Activated CD4-positive, alpha-beta T cell treated with anti-CD3 and anti-CD28 coated beads, Interleukin-2, amount 10 ng/mL, durations not matched to agents 24 days and 14 days (primary cell): ENCODE data around the gene SPOCK3. TPM values are rescaled to one million over a fixed set of nuclear protein-coding genes. Genes with fewer than 3 reads are reported as not detected.

ENCODE experiments used
- DNase-seq: peaks from one replicate; pipeline ENCODE4 v3.0.0; 2022
- H3K27ac Mint-ChIP-seq: one replicate; pipeline ENCODE4 v1.8.0; 2022; ENCODE audit warnings: mild to moderate bottlenecking, mixed read lengths
- H3K27me3 Mint-ChIP-seq: one replicate; pipeline ENCODE4 v1.8.0; 2022; ENCODE audit warnings: mixed read lengths
- H3K36me3 Mint-ChIP-seq: one replicate; pipeline ENCODE4 v1.8.0; 2022; ENCODE audit warnings: low read depth, mild to moderate bottlenecking, mixed read lengths
- H3K4me1 Mint-ChIP-seq: one replicate; pipeline ENCODE4 v1.8.0; 2021; ENCODE audit warnings: mixed read lengths
- H3K4me3 Mint-ChIP-seq: one replicate; pipeline ENCODE4 v1.8.0; 2022; ENCODE audit warnings: mild to moderate bottlenecking, moderate library complexity, mixed read lengths
- H3K9me3 Mint-ChIP-seq: one replicate; pipeline ENCODE4 v1.8.0; 2021; ENCODE audit warnings: mixed read lengths
- intact Hi-C: fragments of 100-400 bp; cut with micrococcal nuclease; formaldehyde crosslinking; loops from one replicate; pipeline ENCODE4 v1.15.1; 2023
- total RNA-seq: library from RNA; stranded (reverse); gene quantifications from 2 replicates; pipeline ENCODE4 v1.2.3, GENCODE V29; 2022

The SPOCK3 gene
- total RNA-seq, 1 donor from 2014 or later: not detected

DNA sequence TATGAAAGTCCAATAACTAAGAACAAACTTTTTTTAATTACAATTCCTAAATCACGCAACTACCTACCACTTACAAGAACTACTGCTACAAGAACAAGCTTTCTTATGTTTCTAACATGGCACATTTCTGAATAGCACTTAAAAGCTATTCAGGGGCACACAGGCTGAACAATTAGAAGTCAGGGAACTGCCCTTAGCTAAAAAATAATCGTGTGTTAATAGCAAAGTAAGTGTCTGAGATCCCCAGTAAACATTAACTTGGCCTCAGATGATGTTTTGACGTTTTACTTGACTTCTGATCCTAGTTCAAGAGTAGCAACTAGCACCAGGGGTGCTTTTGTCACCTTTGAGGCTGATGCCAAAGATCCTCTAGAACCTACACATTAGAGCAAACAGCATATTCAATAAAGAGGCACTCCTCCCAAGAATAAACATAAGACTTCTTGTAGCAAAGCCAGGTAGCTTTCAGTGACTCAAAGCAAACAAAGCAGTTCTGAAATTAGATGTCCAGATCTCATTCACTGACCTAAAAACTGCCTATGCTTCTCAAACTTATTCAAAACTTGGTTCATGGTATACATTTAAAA lies 16.2 kb downstream of the SPOCK3 start:
- H3K36me3 Mint-ChIP-seq: no peaks in the 10 kb centered on the region
- no peaks in the 10 kb centered on the region for H3K4me1 Mint-ChIP-seq
- H3K4me3 Mint-ChIP-seq: no peak overlapping the region
- DNase-seq: no peak
- no peaks in the 10 kb centered on the region for H3K9me3 Mint-ChIP-seq
- no peaks in the 10 kb centered on the region for H3K27me3 Mint-ChIP-seq
- no peak overlapping the region for H3K27ac Mint-ChIP-seq
- intact Hi-C loops: no loop called here

DNA sequence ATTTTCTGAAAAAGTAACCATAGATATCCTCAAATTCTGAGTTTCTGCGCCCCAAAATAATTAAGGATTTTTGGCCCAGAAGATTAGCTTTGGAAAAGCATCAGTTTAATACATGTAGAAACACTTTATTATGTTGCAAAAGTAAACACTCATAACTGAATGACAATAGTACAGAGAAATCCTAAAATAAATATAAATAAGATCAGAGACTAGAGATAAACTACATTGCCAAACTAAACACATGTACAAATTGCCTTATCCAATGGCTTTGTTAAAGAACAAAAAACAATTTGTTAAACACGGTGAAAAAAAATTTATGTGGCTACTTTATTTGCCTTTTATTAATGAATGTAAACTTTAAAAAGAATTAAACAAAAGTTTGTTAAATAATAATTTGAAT lies 17.5 kb downstream of the SPOCK3 start:
- no peaks in the 10 kb centered on the region for H3K9me3 Mint-ChIP-seq
- no peaks in the 10 kb centered on the region for H3K27me3 Mint-ChIP-seq
- no peaks in the 10 kb centered on the region for H3K36me3 Mint-ChIP-seq
- no peak for DNase-seq
- intact Hi-C loops: no loop called here
- no peak overlapping the region for H3K4me3 Mint-ChIP-seq
- H3K27ac Mint-ChIP-seq: no peak overlapping the region
- H3K4me1 Mint-ChIP-seq: no peaks in the 10 kb centered on the region

DNA sequence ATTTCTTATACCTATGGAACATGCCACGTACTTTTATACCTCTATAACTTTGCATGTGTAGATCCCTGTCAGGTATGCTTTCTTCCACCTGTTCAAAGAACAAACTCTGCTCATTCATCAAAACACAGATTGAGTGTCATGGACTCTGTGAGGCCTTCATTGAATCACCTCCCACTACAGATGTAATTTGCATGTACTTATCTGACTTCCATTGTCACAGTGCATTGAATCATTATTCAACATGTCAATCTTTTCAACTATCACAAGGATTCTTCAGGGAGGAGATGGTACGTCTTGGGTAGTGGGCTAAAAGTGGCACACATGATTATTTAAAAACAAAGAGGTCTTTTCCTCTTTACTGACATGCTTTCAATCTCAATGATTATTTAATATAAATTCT lies 24.1 kb downstream of the SPOCK3 start:
- Mint-ChIP-seq H3K27me3 (no peaks in the 10 kb centered on the region), H3K36me3 (no peaks in the 10 kb centered on the region), H3K9me3 (no peaks in the 10 kb centered on the region), H3K4me1 (no peaks in the 10 kb centered on the region), H3K4me3 (no peak overlapping the region), H3K27ac (no peak overlapping the region)
- DNase-seq: no peak
- intact Hi-C loops: no loop called here

DNA sequence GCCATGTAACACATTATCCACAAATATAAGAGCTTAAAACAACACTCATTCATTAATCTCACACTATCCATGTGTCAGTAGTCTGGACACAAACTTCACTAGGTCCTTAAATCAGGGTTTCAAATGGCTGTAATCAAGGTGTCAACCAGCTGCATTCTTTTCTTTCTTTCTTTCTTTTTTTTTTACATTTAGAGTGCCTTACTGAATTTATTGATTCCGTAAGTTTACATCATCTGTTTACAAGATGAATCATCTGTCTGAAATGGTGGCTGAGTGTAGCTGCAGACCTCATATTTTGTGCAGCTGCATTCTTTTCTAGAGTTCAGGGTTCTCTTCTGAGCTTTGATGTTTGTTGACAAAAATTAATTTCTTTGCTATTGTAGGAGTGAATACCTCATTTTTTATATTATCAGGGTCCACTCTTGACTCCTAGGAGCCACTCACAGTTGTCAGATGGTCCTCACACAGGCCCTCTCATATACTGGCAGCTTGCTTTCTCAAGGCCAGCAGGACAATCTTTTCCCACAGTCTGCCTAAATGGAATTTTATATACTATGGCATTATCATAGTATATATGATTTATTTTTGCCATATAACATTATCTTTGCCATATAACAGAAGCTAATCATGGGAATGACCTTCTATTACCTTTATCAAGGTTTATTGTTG lies 37.8 kb downstream of the SPOCK3 start:
- H3K4me1 Mint-ChIP-seq: no peaks in the 10 kb centered on the region
- H3K27ac Mint-ChIP-seq: no peak overlapping the region
- no peak for DNase-seq
- no peak overlapping the region for H3K4me3 Mint-ChIP-seq
- intact Hi-C loops: no loop called here
- H3K27me3 Mint-ChIP-seq: no peaks in the 10 kb centered on the region
- no peaks in the 10 kb centered on the region for H3K36me3 Mint-ChIP-seq
- H3K9me3 Mint-ChIP-seq: no peaks in the 10 kb centered on the region

DNA sequence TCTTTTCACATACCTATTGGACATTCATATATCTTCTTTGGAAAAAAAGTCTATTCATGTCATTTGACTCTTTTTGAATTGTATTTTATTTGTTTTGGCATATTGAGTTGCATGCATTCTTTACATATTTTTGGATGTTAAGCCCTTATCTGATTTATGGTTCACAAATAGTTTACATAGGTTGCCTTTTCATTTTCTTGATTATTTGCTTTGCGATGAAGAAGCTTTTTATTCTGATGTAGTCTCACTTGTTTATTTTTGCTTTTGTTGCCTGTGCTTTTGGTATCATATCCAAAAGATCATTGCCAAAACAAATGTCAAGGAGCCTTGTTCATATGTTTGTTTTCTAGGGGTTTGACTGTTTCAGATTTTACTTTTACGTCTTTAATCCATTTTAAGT lies 43.9 kb downstream of the SPOCK3 start:
- H3K27me3 Mint-ChIP-seq: no peaks in the 10 kb centered on the region
- no peaks in the 10 kb centered on the region for H3K4me1 Mint-ChIP-seq
- H3K36me3 Mint-ChIP-seq: no peaks in the 10 kb centered on the region
- no peaks in the 10 kb centered on the region for H3K9me3 Mint-ChIP-seq
- H3K4me3 Mint-ChIP-seq: no peak overlapping the region
- no peak overlapping the region for H3K27ac Mint-ChIP-seq
- intact Hi-C loops: no loop called here
- no peak for DNase-seq

DNA sequence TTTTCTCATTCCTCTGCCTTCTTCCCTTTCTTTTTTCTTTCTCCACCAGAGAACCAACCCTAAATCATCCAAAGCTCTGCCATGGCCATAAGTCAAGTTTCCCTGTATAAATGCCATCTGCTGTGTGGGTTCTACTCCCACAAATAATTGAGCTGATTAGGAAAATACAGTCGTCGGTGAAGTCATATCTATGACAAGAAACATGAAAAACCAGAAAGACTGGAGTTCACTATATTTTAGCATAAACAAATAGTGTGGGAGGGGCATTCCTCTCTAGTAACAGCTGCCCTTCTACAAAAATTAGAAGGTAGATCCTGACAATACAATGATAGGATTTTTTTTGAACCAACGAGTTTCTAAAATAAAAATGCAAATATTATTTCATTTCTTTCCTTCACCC lies 48.8 kb downstream of the SPOCK3 start:
- Mint-ChIP-seq H3K27me3 (no peaks in the 10 kb centered on the region), H3K4me3 (no peak overlapping the region), H3K4me1 (no peaks in the 10 kb centered on the region), H3K9me3 (no peaks in the 10 kb centered on the region), H3K27ac (no peak overlapping the region), H3K36me3 (no peaks in the 10 kb centered on the region)
- intact Hi-C loops: no loop called here
- DNase-seq: no peak

DNA sequence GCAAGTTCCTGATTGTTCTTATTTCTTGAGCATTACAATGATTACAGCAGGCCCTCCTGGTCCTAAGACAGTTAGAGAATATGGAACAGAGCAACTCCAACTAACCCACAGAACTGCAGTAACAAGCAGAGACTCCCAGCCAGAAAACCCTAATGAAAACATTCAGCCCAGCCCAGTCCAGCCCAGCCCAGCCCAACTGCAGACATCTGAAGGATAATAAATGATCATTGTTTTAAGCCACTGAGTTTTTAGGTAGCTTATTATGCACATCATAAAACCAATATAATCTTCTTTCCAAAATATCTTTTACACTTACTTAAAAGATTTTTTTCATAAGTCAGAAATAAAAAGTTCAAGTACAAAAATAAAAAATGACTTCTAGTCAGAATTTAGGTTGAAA lies 51.3 kb downstream of the SPOCK3 start:
- H3K9me3 Mint-ChIP-seq: no peaks in the 10 kb centered on the region
- DNase-seq: no peak
- H3K4me3 Mint-ChIP-seq: no peak overlapping the region
- H3K36me3 Mint-ChIP-seq: no peaks in the 10 kb centered on the region
- intact Hi-C loops: no loop called here
- H3K27me3 Mint-ChIP-seq: no peaks in the 10 kb centered on the region
- no peak overlapping the region for H3K27ac Mint-ChIP-seq
- no peaks in the 10 kb centered on the region for H3K4me1 Mint-ChIP-seq

DNA sequence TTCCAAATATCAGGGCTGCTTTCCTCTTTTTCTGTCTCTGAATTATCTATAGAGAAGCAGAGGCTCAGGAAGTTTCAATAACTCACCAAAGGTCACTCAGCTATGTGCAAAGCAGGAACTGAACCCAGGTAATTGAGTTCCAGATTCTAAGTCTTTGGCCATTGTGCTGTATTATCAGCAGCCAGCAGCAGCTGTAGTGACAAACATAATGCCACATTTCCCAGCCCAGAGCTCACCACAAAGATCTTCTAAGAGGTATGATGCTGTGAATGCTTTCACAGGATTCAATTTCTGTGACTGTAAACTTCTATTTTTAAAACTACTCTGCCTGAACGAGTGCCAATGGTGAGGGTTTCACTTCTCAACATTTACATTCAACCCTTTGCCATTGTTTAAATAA lies 56.4 kb downstream of the SPOCK3 start:
- Mint-ChIP-seq H3K27ac (no peak overlapping the region), H3K27me3 (no peaks in the 10 kb centered on the region), H3K36me3 (no peaks in the 10 kb centered on the region), H3K4me1 (no peaks in the 10 kb centered on the region), H3K9me3 (no peaks in the 10 kb centered on the region), H3K4me3 (no peak overlapping the region)
- DNase-seq: no peak
- intact Hi-C loops: no loop called here

DNA sequence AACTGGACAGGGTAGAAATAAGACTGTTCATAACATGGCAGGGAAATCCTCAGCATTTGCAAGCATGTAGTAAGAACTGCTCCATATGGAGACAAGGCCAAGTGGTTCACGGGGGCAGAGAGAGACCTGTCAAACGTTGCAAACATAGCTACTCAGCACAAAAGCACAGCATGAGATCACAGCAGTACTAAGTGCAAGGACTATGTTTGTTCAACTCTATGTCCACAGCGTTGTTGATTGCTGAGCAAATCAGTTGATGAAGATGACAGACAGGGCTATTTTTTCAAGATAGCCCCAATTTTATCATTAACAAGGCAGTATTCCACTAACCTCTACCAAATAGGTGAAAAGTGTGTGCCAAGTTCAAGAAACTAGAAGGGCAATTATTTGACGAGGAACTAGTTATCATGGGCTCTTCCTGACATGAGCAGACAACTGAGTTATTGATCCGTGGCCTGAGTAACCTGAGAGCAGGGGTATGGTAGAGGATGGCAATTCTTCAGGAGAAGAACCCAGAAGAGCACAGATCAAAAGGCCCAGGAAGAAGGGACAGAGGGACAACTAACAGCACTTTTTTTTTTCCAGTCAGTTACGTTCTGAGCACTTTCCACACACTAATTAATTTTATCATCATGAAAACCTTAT lies 57.4 kb downstream of the SPOCK3 start:
- Mint-ChIP-seq H3K27ac (no peak overlapping the region), H3K9me3 (no peaks in the 10 kb centered on the region), H3K4me3 (no peak overlapping the region), H3K27me3 (no peaks in the 10 kb centered on the region), H3K4me1 (no peaks in the 10 kb centered on the region), H3K36me3 (no peaks in the 10 kb centered on the region)
- no peak for DNase-seq
- intact Hi-C loops: no loop called here

DNA sequence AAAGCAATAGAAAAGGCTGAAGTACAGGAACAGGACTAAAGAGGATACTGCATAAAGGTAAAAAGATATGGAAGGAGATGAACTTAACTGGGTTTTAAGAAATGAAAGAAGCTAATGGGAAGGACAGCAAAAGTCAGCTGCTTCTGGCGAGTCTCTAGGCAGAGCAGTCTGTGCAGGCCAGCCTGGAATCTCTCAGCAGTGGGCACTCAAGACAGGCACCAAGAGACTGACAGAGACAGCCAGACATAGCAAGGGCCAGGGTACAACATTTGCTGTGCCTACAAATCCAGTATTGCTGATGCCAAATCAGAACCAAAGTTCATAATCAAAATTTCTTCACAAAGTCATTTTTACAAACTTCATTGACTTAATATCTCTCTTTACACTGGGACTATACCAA lies 62.4 kb downstream of the SPOCK3 start:
- Mint-ChIP-seq H3K4me1 (no peaks in the 10 kb centered on the region), H3K4me3 (no peak overlapping the region), H3K9me3 (no peaks in the 10 kb centered on the region), H3K27ac (no peak overlapping the region), H3K36me3 (no peaks in the 10 kb centered on the region), H3K27me3 (no peaks in the 10 kb centered on the region)
- no peak for DNase-seq
- intact Hi-C loops: no loop called here

DNA sequence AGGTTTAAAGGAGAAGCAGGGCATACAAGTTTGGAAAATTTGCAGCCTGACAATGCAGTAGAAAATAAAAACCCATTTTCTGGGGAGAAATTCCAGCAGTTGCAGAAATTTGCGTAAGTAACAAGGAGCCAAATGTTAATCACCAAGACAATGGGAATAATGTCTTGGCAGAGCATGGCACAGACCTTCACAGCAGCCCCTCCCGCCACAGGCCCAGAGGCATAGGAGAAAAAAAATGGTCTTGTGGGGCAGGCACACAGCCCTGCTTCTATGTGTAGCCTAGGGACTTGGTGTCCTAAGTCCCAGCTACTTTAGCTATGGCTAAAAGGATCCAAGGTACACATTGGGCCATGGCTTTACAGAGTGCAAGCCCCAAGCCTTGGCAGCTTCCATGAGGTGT lies 65.7 kb downstream of the SPOCK3 start:
- Mint-ChIP-seq H3K9me3 (no peaks in the 10 kb centered on the region), H3K36me3 (no peaks in the 10 kb centered on the region), H3K4me3 (no peak overlapping the region), H3K27ac (no peak overlapping the region), H3K27me3 (no peaks in the 10 kb centered on the region), H3K4me1 (no peaks in the 10 kb centered on the region)
- intact Hi-C loops: no loop called here
- no peak for DNase-seq

DNA sequence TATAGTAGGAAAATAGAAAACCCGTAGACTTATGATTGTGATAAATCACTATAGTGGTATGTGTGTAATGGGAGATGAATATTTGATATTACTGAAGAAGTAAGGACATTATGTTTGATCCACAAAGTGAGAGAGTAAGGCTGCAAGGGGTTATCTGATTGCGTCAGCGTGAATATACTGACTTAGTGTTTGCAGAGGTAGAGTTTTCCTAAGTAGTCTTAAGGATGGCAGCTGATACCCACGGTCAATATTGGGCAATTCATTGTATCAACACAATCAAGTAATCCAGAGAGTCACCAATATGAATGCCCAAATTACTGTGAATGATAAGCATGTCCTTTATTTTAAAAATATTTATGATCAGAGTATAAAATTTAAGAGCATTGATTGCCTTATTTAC lies 83.7 kb downstream of the SPOCK3 start:
- H3K27me3 Mint-ChIP-seq: no peaks in the 10 kb centered on the region
- no peaks in the 10 kb centered on the region for H3K9me3 Mint-ChIP-seq
- intact Hi-C loops: no loop called here
- no peak for DNase-seq
- H3K4me1 Mint-ChIP-seq: no peaks in the 10 kb centered on the region
- no peak overlapping the region for H3K4me3 Mint-ChIP-seq
- H3K36me3 Mint-ChIP-seq: no peaks in the 10 kb centered on the region
- no peak overlapping the region for H3K27ac Mint-ChIP-seq

DNA sequence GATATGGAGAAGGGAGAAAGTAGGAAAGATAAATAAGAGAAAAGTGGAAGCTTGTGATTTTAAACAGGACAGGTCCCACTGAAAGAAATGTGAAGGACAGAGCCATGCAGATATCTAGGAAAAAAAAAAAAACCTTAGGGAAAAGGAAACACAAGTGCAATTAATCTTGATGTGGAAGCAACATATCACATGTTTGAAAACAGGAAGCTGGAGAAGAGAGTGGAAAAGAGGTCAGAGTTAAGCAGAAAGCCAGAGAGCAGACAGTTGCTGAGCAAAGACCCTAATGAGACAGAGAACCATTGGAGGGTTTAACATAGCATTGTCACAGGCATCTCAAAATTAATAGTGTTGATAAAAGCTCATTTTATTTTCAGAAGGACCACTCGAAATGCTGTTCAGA lies 89.7 kb downstream of the SPOCK3 start:
- no peaks in the 10 kb centered on the region for H3K4me1 Mint-ChIP-seq
- no peaks in the 10 kb centered on the region for H3K9me3 Mint-ChIP-seq
- H3K4me3 Mint-ChIP-seq: no peak overlapping the region
- DNase-seq: no peak
- no peaks in the 10 kb centered on the region for H3K27me3 Mint-ChIP-seq
- H3K36me3 Mint-ChIP-seq: no peaks in the 10 kb centered on the region
- H3K27ac Mint-ChIP-seq: no peak overlapping the region
- intact Hi-C loops: no loop called here

DNA sequence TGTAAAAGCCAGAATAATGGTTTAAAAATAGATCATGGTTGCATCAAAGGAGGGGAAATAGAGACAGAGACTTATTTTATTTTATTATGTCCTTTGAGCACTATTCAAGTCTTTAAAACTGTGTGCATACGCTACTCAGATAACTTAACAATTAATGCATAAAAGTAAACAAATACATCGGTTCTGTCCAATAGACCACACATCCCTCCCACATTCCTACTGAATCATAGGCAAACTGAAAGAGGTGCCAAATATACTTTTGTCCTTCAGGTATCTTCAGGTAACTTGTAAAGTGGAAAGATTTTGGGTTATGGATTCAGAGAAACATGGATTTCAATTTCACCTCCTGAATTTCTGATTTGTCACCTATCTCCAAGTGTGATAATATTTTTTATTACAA lies 91.3 kb downstream of the SPOCK3 start:
- H3K27me3 Mint-ChIP-seq: no peaks in the 10 kb centered on the region
- intact Hi-C loops: no loop called here
- no peak overlapping the region for H3K4me3 Mint-ChIP-seq

DNA sequence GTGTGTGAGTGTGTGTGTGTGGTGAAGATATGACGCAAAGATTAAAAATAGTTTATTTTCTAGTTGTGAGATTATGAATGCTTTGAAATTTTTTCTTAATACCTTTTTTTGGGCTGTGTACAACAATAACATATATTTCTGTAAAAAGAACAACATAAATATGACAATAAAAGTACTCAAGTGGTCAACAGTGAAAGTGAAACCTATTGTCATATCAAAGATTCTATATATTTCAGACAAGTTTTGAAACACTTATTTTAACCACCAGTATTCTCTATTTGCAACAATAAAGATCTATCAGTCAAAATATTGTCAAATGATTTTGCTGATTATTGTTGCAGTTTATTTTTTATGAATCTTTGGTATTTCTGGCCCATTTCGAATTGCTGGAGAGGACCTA lies 98.0 kb downstream of the SPOCK3 start:
- H3K27me3 Mint-ChIP-seq: no peaks in the 10 kb centered on the region
- intact Hi-C loops: no loop called here
- no peaks in the 10 kb centered on the region for H3K36me3 Mint-ChIP-seq
- H3K9me3 Mint-ChIP-seq: no peaks in the 10 kb centered on the region
- no peaks in the 10 kb centered on the region for H3K4me1 Mint-ChIP-seq
- no peak overlapping the region for H3K4me3 Mint-ChIP-seq
- no peak for DNase-seq
- H3K27ac Mint-ChIP-seq: no peak overlapping the region

More for the DNA sequence above, 91.3 kb downstream of the SPOCK3 start:
- no peaks in the 10 kb centered on the region for H3K9me3 Mint-ChIP-seq
- H3K4me1 Mint-ChIP-seq: no peaks in the 10 kb centered on the region
- H3K27ac Mint-ChIP-seq: no peak overlapping the region
- no peaks in the 10 kb centered on the region for H3K36me3 Mint-ChIP-seq
- no peak for DNase-seq
